Measurements from ENCODE around the gene FTCDNL1.

DNA sequence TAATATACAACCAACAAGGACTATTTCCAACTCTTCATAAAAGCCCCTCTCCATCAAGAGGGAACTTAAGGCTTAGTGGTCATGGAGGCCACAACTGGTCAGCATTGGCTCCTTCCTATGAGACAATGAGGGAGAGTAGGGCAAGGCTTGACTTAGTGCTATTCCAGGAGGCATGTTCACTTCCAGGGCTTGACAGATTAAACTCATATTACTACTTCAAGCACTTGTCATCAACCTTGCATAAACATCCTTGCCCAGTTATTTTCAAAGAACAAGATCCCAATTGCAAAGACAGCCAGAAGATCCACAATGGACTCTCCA, 133.4 kb downstream of the FTCDNL1 start:
- TF ChIP-seq, protein P1, sequence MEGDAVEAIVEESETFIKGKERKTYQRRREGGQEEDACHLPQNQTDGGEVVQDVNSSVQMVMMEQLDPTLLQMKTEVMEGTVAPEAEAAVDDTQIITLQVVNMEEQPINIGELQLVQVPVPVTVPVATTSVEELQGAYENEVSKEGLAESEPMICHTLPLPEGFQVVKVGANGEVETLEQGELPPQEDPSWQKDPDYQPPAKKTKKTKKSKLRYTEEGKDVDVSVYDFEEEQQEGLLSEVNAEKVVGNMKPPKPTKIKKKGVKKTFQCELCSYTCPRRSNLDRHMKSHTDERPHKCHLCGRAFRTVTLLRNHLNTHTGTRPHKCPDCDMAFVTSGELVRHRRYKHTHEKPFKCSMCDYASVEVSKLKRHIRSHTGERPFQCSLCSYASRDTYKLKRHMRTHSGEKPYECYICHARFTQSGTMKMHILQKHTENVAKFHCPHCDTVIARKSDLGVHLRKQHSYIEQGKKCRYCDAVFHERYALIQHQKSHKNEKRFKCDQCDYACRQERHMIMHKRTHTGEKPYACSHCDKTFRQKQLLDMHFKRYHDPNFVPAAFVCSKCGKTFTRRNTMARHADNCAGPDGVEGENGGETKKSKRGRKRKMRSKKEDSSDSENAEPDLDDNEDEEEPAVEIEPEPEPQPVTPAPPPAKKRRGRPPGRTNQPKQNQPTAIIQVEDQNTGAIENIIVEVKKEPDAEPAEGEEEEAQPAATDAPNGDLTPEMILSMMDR (conservative IDR thresholded peaks at IDR 0.05; ENCODE audit: low read depth, low read length), result no peak
- no peak for TF ChIP-seq EZH2 (IDR thresholded peaks at IDR 0.05; ENCODE audit: low read length, unreplicated experiment)

Measured in PC-3 (cell line).